Smooth muscle cell of the pulmonary artery (primary cell): ENCODE results near the gene YAF2. TPM values are rescaled to one million over a fixed set of nuclear protein-coding genes. Genes with fewer than 3 reads are reported as not detected.

Experiments
- total RNA-seq: library from RNA; depleted of rRNA; stranded (reverse); fragments of >200 nt; gene quantifications from 2 replicates; pipeline ENCODE4 v1.2.3, GENCODE V29; 2014

YAF2 gene, protein sequence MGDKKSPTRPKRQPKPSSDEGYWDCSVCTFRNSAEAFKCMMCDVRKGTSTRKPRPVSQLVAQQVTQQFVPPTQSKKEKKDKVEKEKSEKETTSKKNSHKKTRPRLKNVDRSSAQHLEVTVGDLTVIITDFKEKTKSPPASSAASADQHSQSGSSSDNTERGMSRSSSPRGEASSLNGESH
- 9.0 and 11.5 TPM in 2 replicates for total RNA-seq

GRCh38 chr12:42238240-42239140, at the start of gene YAF2:
Gene YAF2 (minus strand): TSS chr12:42238248. CDS start chr12:42238180, 68 bp downstream.

DNA sequence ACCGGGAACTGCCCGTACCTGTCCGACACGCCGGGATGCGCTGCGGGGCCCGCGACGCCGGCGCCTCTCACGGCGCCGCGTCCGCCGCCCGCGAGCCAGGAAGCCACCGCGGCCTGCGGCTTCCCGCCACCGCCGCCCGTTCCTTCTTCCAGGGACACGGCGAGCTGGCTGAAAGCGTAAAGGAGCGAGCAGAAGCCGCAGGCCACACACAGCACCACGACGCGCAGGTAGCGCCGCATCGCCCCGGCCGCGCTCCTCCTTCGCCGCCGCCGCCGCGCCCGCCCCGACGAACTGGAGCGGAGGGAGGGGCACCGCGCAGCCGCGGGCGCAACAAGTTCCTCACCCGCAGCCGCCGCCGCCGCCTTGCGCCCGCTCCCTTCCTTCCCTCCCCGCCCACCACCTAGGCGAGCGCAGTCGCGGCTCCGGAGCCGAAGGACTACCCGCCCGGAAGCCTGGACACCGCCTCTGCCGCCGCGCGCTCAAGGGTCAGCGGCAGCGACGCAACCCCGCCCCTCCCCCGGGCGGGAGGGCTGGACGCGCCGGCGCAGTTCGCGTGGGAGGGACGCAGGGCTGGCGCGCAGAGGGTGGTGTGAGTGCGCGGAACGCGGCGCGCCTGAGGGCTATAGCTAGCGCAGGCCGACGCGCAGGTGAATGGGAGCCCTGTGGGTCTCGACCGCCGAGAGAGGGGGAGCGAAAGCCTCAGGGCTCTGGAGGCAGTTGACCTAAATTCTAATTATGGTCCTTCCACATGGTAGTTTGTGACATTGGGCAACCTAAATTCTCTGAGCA, 93.4 kb downstream of the YAF2 start, which contains the start of gene GXYLT1:
Gene GXYLT1, minus strand, starts transcription at position 467 of the 789 bp plus-strand sequence. Its CDS starts 228 bp downstream, at position 239.

Other genes starting within 250 kb of the YAF2 start
- gene GXYLT1, start 93.4 kb downstream of the YAF2 start, total RNA-seq: 9.0 and 11.7 TPM in 2 replicates
- 22.1 and 28.2 TPM in 2 replicates for gene ZCRB1, start 87.8 kb upstream of the YAF2 start, total RNA-seq
- 41.5 and 48.0 TPM in 2 replicates for gene PPHLN1, start 87.9 kb upstream of the YAF2 start, total RNA-seq